Testis (tissue), 3 donors: ENCODE results near the gene THBS3. TPM values are rescaled to one million over a fixed set of nuclear protein-coding genes. Genes with fewer than 3 reads are reported as not detected.

Experiments used
- DNase-seq: peaks from one replicate; pipeline ENCODE4 v3.0.0-alpha.2; 2019
- H3K27ac ChIP-seq, 2 donors: fragments of 200-600 bp; sonication (generic); one replicate each; pipeline ENCODE4 v1.5.1; 2019
- H3K27me3 ChIP-seq: fragments of 200-600 bp; sonication (generic); one replicate; pipeline ENCODE4 v1.5.1; 2019
- H3K36me3 ChIP-seq: fragments of 200-600 bp; sonication (generic); one replicate; pipeline ENCODE4 v1.5.1; 2017; ENCODE audit warnings: low read depth; ENCODE audit errors: missing control alignments
- H3K4me1 ChIP-seq: fragments of 200-600 bp; sonication (generic); one replicate; pipeline ENCODE4 v1.5.1; 2019
- H3K4me3 ChIP-seq, 2 donors: fragments of 200-600 bp; sonication (generic); one replicate each; pipeline ENCODE4 v1.5.1; 2017 to 2019
- H3K9me3 ChIP-seq: fragments of 200-600 bp; sonication (generic); one replicate; pipeline ENCODE4 v1.5.1; 2017
- CTCF ChIP-seq, 3 experiments: fragments of 450-650 bp in 2 of 3; fragments of 200-600 bp in 1 of 3; sonication (generic) in 1 of 3; IDR thresholded peaks; one replicate each; pipeline ENCODE4 v1.5.1; 2016 to 2019; ENCODE audit warnings: antibody characterized with exemption in 3 of 3, mild to moderate bottlenecking in 2 of 3, moderate library complexity in 1 of 3
- POLR2A ChIP-seq: fragments of 450-650 bp; IDR thresholded peaks from one replicate; pipeline ENCODE4 v1.6.1; 2017; ENCODE audit warnings: antibody characterized with exemption, mild to moderate bottlenecking, moderate library complexity
- WGBS, 2 donors: methylation state at CpG; one replicate each; pipeline ENCODE4 v1.1.5; 2018; 5-methylcytosine and 5-hydroxymethylcytosine counted together
- intact Hi-C: fragments of 100-400 bp; cut with DNase I; formaldehyde crosslinking; loops from one replicate; pipeline ENCODE4 v1.15.1; 2023; ENCODE audit warnings: low total_unique reads
- polyA plus RNA-seq: library from polyadenylated mRNA; stranded (reverse); fragments of 350-450 nt; fragmentation: Illumina TruSeq; extraction: RNeasy Lipid Tissue Mini Kit (QIAGEN cat#74804); gene quantifications from one replicate; pipeline ENCODE4 v1.2.3, GENCODE V29; 2014; ENCODE audit warnings: low read depth, low replicate concordance; ENCODE audit not compliant: insufficient read depth
- total RNA-seq, 2 donors: library from RNA; depleted of rRNA; stranded (reverse); fragments of >200 nt; gene quantifications; one replicate each; pipeline ENCODE4 v1.2.3, GENCODE V29; 2016

Gene THBS3
- total and polyA plus RNA-seq, 3 donors from 2014 or later, result 37.1 to 82.9 (median 68.1) TPM

GRCh38 chr1:155205035-155205434 is 2.7 kb downstream of the THBS3 start:
- intact Hi-C loops, result no loop called here
- 90 to 95% methylated on average over 9 to 14 of the region's 14 CpGs for WGBS, 2 donors
- no peaks in the 10 kb centered on the region for H3K36me3 ChIP-seq

GRCh38 chr1:155202731-155203515 is 4.8 kb downstream of the THBS3 start:
- TF ChIP-seq POLR2A, result no peak
- no peak for TF ChIP-seq CTCF (IDR thresholded peaks at IDR 0.05)
- H3K4me1 ChIP-seq, result peaks cover 13% of the 10 kb centered on the region
- DNase-seq, result no peak
- no peak overlapping the region for H3K27ac ChIP-seq
- no peaks in the 10 kb centered on the region for H3K36me3 ChIP-seq
- intact Hi-C loops, result no loop called here
- H3K9me3 ChIP-seq, result no peaks in the 10 kb centered on the region
- WGBS, 2 donors, result 94 to 98% methylated on average over 15 to 19 of the region's 19 CpGs
- H3K27me3 ChIP-seq, result no peaks in the 10 kb centered on the region
- no peak overlapping the region for H3K4me3 ChIP-seq

More at GRCh38 chr1:155205035-155205434, 2.7 kb downstream of the THBS3 start:
- H3K27me3 ChIP-seq, result no peaks in the 10 kb centered on the region
- no peak overlapping the region for H3K27ac ChIP-seq
- peaks cover 22% of the 10 kb centered on the region for H3K4me1 ChIP-seq
- no peak for DNase-seq
- no peaks in the 10 kb centered on the region for H3K9me3 ChIP-seq
- TF ChIP-seq POLR2A, result no peak
- TF ChIP-seq CTCF (IDR thresholded peaks at IDR 0.05), result no peak
- H3K4me3 ChIP-seq, result no peak overlapping the region

- no peak for DNase-seq
- WGBS, 2 donors, result 87 to 93% methylated on average over 7 of the region's 7 CpGs
- peaks cover 6% of the 10 kb centered on the region for H3K4me1 ChIP-seq
- H3K27me3 ChIP-seq, result no peaks in the 10 kb centered on the region
- H3K36me3 ChIP-seq, result no peaks in the 10 kb centered on the region
- no peak for TF ChIP-seq POLR2A
- TF ChIP-seq CTCF (IDR thresholded peaks at IDR 0.05), result no peak
- intact Hi-C loops, result no loop called here
- H3K4me3 ChIP-seq, result no peak overlapping the region
- H3K9me3 ChIP-seq, result no peaks in the 10 kb centered on the region
- no peak overlapping the region for H3K27ac ChIP-seq
Measured at GRCh38 chr1:155202198-155202597, 5.5 kb downstream of the THBS3 start.

GRCh38 chr1:155200920-155201319 is 6.8 kb downstream of the THBS3 start:
- no peaks in the 10 kb centered on the region for H3K36me3 ChIP-seq
- intact Hi-C loops, result no loop called here

More at GRCh38 chr1:155200920-155201319, 6.8 kb downstream of the THBS3 start:
- no peak overlapping the region for H3K27ac ChIP-seq
- no peak for TF ChIP-seq CTCF (IDR thresholded peaks at IDR 0.05)
- TF ChIP-seq POLR2A, result no peak
- H3K27me3 ChIP-seq, result no peaks in the 10 kb centered on the region
- no peaks in the 10 kb centered on the region for H3K9me3 ChIP-seq
- H3K4me3 ChIP-seq, result no peak overlapping the region
- WGBS, 2 donors, result 94 to 96% methylated on average over 5 of the region's 5 CpGs
- DNase-seq, result no peak
- H3K4me1 ChIP-seq, result no peaks in the 10 kb centered on the region
